NCI-H2029 treated with DMSO at 0.1 percent for 48 hours (cell line): Measurements from ENCODE around the gene SAXO1.
"Not testable (repeated sequence)": the region's sequence is repeated elsewhere in the genome, so short reads cannot be mapped to it uniquely, and the experiment has no call there.

Experiments used
- DNase-seq: peaks from one replicate; lab custom pipeline; 2025; lab: John Stamatoyannopoulos, UW

Gene SAXO1

DNA sequence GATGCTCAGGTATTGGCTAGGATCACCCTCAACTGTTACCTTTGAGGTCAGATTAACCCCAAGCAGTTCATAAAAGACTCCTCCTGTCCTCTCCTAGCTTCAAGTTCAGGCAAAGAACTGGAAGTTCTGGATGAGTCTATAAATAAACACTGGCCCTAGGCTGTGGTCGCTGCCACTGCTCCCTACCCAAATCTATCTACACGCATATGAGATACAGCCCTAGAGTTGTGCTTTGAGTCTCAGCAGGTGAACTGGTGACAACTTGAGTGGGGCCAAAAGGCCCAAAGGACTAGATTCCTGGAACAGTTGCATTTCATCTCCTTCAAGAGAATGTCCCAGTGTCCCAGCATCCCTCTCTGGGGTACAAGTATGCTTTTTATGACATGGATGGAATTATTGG, 62.6 kb downstream of the SAXO1 start:
- no peak for DNase-seq

GRCh38 chr9:18969128-18969527, 63.9 kb downstream of the SAXO1 start:
- DNase-seq, result no peak

- no peak for DNase-seq
Observed at GRCh38 chr9:18955626-18956025, 77.4 kb downstream of the SAXO1 start.

- no peak for DNase-seq
Observed at GRCh38 chr9:18951936-18952335, 81.1 kb downstream of the SAXO1 start.

- DNase-seq, result no peak
Observed at GRCh38 chr9:18947892-18948339, 85.1 kb downstream of the SAXO1 start.

DNA sequence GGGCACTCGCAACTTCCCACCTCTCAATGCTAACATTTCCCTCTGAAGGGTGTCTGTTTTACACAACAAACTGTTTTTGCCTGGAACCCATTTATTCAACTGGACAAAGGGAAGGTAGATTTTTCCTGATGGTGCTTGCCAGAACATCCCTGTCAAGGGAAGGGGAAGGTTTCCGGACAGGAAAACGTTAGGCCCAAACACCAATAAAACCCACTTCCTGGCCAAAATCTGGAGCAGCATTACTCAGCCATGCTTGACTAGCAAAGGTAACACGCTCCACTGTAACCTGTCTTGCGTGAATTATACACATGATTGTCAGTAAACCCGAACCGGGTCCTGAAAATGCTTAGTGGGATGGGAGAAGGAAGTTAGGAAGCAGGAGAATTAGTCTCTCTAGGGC, 90.2 kb downstream of the SAXO1 start:
- no peak for DNase-seq

DNA sequence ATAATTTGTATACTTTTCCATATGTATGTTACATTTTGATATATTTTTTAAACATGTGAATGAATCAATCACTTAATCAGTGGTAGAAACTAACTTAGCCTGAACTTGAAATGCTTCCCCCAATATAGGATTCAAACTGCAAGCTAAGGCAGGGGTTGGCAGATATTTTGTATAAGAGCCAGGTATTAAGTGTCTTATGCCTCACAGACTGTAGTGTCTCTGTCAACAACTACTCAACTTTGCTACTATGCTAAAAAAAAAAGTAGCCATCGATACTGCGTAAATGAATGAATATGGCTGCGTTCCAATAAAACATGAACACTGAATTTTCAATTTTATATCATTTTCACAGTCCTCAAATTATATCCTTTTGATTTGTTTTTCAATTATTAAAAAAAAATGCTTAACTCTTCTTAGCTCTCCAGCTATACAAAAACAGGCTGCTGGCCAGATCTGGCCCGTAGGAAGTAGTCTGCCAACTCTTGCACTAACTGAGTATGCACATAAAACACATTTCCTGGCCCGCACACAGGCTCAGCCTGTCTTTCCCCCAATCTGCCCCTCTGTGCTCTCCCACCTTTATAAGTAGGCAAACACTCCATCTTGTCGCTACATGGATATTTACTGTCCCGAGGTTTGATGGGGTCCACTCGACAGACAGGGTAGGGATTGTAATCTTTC, 91.8 kb downstream of the SAXO1 start:
- peak; percentile 1 for DNase-seq

DNA sequence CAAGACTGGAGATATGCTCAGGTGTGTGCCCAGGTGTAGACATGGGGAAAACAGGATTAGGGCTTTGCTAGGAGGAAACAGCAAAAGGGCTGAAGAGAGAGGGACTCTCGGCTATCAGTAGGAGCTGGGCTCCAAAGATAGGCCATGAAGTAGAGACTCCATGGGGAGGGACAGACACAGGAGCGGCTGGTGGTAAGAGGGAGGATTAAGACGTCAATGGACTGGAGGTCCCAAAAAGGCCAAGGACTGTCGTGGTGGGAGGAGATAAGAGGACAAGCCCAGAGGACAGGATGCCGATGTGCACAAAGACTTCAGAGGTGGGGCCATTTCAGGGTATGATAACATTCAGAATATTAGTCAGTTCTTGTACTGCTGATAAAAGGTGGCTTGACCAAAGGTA, 93.1 kb downstream of the SAXO1 start:
- no peak for DNase-seq

DNA sequence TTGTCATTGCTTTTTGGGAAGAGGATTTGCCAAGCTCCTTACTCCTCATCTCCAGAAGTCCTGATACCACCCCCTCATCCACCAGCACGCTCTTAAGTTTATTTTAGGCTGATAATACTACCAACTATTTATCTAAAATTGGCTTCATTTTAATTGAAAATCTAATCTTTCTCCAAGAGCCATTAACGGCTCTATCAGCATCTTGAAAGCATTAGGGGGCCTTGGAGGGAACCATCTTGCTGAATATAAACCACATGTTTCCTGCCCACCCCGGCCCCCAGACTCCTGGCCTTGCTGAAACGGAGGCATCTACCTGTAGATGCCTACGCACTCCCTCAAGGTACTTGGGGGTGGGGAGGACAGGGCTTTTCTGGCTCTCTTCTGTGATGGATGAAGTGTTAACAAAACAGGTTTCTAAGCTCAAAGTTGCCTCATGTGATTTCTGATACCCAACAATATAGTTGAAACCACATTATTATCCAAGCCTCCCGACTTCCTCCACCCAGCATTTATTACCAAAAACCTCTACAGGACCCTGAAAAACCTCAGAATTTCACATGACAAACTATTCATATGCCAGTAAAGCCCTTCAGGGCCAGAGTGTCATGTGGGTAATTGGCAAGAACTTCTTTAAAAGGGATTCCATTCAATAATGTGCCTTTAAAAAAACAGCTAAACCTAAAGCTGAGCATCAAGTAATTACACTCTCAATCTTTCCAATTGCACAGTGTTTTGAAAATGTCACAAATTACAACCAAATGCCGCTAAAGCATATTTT, 96.7 kb downstream of the SAXO1 start:
- DNase-seq, result no peak

GRCh38 chr9:18935541-18935940, 97.5 kb downstream of the SAXO1 start:
- DNase-seq, result no peak

- DNase-seq, result not testable (repeated sequence)
Observed at GRCh38 chr9:18930611-18931010, 102.4 kb downstream of the SAXO1 start.

- DNase-seq, result no peak
Observed at GRCh38 chr9:18928711-18929110, 104.3 kb downstream of the SAXO1 start.

- no peak for DNase-seq
Observed at GRCh38 chr9:18926513-18926912, 106.5 kb downstream of the SAXO1 start.

GRCh38 chr9:18925880-18926279, 107.1 kb downstream of the SAXO1 start:
- DNase-seq, result no peak

- no peak for DNase-seq
Observed at GRCh38 chr9:18923671-18924430, 109.2 kb downstream of the SAXO1 start.

GRCh38 chr9:18923167-18923566, 109.8 kb downstream of the SAXO1 start:
- no peak for DNase-seq

DNA sequence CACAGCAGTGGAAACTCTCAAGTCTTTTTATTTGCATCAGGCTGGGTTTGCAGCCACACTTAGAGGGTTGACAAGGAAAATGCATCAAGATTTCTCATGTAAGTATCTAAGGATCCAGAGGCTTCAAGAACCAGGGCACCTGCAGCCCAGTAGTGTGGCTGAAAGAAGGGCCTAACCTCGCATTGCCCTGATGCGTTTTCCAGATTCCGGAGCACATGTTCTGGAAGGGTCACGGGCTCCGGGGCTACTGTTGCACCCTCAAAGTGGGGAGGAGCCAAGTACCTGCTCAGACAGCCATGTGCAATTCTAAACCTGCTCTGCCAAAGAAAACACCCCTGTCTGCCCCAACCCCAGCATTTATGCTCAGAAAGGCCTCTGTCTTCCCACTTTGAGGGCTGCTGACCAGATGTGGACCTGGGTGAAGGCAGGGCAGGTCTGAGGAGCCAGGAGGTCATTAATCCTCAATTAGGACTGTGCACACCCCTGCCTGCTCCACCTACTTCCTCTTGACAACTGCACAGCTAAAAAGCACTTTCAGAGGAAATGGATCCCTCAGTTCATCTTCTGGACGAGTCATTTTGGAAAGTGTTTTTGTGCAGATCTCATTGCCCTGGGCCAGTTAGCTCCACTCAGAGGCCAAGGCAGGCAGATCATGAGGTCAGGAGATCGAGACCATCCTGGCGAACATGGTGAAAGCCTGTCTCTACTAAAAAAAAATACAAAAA, 110.7 kb downstream of the SAXO1 start:
- no peak for DNase-seq

- DNase-seq, result no peak
Observed at GRCh38 chr9:18921366-18922075, 111.5 kb downstream of the SAXO1 start.

- no peak for DNase-seq
Observed at GRCh38 chr9:18920141-18921084, 112.6 kb downstream of the SAXO1 start.

DNA sequence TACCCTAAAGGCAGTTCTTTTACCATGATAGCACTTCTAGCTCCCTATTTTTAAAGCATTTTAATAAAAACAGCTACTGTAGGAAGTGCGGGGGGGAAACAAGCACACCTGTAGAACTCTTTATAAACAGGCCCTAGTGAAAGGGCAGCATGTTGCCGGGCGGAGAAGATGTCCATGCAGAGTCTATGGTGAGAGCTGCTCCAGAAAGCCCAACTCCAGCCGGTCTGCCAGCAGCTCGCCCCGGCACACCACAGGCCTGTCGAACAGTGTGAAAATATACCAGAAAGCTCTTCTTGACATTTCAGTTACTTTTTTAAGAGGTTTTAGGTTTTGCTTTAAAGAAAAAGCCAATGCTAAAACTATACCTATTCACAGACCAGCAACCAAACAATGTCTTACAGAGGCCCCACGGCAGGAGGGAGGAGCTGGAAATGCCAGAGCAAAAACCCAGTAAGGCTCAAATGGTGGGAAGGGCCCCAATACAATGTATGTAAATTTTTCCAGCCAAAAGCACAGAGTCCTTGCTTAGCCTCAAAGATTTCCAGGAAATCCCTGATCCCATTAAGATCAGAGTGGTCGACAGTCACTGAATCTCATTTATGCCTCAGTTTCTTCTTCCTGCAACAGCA, 121.2 kb downstream of the SAXO1 start:
- DNase-seq, result no peak
